ENCODE results near the gene NAA80.

Gene NAA80

DNA sequence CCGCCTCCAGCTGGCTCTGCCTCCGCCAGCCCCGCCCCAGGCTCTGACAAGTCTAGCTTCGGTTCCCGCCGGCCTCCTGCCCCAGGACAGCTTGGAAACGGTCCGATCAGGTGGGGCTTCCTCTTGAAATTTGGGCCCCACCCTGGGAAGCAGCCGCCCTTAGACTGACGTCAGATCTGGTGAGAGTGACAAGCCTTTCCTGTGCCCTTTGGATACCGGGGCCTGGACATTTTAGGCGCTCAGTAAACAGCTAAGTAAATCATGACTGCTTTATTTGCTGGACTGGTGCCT, 378 bp upstream of the NAA80 start:
- ATAC-seq = no peak

DNA sequence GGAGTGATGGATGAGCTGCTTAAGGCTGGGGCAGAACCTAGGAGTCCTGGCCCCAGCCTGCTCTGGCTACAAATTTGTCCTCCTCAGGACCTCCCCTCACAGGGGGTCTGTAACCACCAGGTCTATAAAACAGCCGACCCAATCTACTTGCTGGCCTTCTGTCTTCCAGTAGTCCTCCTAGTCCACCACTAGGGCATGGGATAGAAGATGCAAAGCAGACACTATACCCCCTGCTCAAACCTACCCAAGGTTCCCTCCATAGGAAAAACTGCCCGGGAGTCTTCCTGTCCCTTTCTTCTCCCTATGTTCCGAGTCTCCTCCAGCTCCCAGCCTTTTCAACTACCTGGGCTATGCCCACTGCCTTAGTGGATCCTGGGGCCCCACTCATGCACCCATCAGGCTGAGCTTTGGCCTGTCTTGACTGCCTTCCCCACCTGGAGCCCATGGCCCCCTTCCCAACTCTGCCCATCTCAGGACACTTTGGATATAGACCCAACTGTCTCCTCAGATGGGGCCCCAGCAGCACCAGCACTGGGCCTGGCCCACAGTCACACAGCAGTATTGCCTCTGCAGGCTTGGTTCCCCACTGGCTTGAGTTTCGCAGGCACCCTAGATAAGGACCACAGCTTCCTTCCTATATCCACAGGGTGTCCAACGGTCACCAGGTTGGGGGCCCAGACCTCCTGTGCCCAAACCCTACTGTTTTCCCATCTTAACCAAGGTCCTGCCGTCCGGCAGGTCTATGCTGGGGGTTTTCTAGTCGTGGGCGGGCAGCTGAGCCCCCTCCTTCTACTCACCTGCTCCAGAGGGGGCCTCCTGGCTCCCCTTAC, 1.1 kb downstream of the NAA80 start:
- ATAC-seq = no peak

More for the DNA sequence above, 378 bp upstream of the NAA80 start:
- TF ChIP-seq ZNF565 (CRISPR knock-in tag; conservative IDR thresholded peaks at IDR 0.05; ENCODE audit: low read depth) = no peak
- no peak for TF ChIP-seq TOX (CRISPR knock-in tag; IDR thresholded peaks at IDR 0.05; ENCODE audit: borderline replicate concordance)
- no peak for TF ChIP-seq ARNTL (CRISPR knock-in tag; IDR thresholded peaks at IDR 0.05; ENCODE audit: borderline replicate concordance, low read depth)
- TF ChIP-seq, protein P1, sequence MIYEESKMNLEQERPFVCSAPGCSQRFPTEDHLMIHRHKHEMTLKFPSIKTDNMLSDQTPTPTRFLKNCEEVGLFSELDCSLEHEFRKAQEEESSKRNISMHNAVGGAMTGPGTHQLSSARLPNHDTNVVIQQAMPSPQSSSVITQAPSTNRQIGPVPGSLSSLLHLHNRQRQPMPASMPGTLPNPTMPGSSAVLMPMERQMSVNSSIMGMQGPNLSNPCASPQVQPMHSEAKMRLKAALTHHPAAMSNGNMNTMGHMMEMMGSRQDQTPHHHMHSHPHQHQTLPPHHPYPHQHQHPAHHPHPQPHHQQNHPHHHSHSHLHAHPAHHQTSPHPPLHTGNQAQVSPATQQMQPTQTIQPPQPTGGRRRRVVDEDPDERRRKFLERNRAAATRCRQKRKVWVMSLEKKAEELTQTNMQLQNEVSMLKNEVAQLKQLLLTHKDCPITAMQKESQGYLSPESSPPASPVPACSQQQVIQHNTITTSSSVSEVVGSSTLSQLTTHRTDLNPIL (CRISPR knock-in tag; IDR thresholded peaks at IDR 0.05; ENCODE audit: low read depth) = no peak

DNA sequence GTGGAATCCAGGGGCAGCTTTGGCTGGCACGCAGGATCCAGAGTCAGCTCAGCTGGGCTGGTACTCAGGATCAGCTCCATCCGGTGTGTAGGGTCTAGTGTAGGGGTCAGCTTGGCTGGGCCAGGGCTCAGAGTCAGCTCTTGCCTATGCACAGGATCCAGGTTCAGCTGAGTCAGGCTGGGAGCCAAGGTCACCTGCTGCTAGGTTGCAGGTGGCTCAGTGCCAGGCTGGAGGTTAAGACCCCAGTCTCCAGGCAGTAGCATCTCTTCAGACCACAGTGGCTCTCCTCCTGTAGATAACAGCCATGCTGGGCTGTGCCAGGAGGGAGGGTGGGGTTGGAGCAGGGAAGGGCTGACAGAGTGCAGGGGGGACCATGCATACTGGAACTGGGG, 1.8 kb downstream of the NAA80 start:
- TF ChIP-seq ZNF565 (CRISPR knock-in tag; conservative IDR thresholded peaks at IDR 0.05; ENCODE audit: low read depth) (no peak), ZFP30 (CRISPR knock-in tag; IDR thresholded peaks at IDR 0.05) (no peak), RARB (CRISPR knock-in tag; IDR thresholded peaks at IDR 0.05) (no peak)
- no peak for ATAC-seq

More for the DNA sequence above, 1.1 kb downstream of the NAA80 start:
- TF ChIP-seq ZNF8 (CRISPR knock-in tag; IDR thresholded peaks at IDR 0.05) (no peak), ZNF565 (CRISPR knock-in tag; conservative IDR thresholded peaks at IDR 0.05; ENCODE audit: low read depth) (no peak), ZFP30 (CRISPR knock-in tag; IDR thresholded peaks at IDR 0.05) (no peak), ESRRG (CRISPR knock-in tag; IDR thresholded peaks at IDR 0.05) (no peak), ARNTL (CRISPR knock-in tag; IDR thresholded peaks at IDR 0.05; ENCODE audit: borderline replicate concordance, low read depth) (no peak)

DNA sequence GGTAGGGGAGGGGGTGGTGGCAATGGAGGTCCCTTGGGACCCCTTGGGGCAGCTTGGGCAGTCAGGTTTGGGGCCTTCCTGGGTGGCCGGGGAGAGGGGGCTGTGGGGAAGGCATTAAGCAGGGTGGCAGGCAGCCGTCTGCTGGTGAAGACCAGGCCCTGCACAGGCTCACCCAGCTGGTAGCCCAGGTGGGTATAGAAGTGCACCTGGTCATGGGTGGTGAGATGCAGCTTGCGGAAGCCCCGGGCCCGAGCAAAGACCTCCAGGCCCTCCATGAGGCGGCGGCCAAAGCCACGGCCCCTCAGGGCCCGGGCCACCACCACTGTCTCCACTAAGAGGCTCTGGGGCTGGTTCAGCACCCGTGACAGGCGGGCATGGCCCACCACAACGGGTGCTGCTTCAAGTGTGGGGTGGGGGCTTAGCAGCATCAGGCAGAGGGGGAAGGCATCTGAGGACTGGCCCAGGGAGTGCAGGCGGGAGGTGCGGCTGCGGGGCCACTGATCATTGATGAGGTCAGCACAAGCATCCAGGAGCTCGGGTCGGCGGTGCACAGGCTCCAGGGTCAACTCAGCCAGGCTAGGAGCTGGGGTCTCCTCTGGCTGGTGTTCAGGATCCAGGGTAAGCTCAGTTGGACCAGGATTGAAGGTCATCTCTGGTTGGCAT, 2.4 kb downstream of the NAA80 start:
- no peak for TF ChIP-seq RARB (CRISPR knock-in tag; IDR thresholded peaks at IDR 0.05)
- TF ChIP-seq ZNF70 (CRISPR knock-in tag; IDR thresholded peaks at IDR 0.05) = no peak
- TF ChIP-seq BACH2 (CRISPR knock-in tag; IDR thresholded peaks at IDR 0.05; ENCODE audit: borderline replicate concordance) = no peak
- no peak for TF ChIP-seq PPARA (CRISPR knock-in tag; IDR thresholded peaks at IDR 0.05; ENCODE audit: borderline replicate concordance)
- TF ChIP-seq ISL1 (CRISPR knock-in tag; IDR thresholded peaks at IDR 0.05) = no peak
- TF ChIP-seq ZC3H10 (CRISPR knock-in tag; IDR thresholded peaks at IDR 0.05) = no peak
- no peak for TF ChIP-seq TOX (CRISPR knock-in tag; IDR thresholded peaks at IDR 0.05; ENCODE audit: borderline replicate concordance)
- no peak for TF ChIP-seq ARNTL (CRISPR knock-in tag; IDR thresholded peaks at IDR 0.05; ENCODE audit: borderline replicate concordance, low read depth)
- TF ChIP-seq, protein P1 (CRISPR knock-in tag; IDR thresholded peaks at IDR 0.05; ENCODE audit: low read depth) = no peak
- no peak for TF ChIP-seq OSR1 (CRISPR knock-in tag; IDR thresholded peaks at IDR 0.05)
- TF ChIP-seq CSDC2 (CRISPR knock-in tag; IDR thresholded peaks at IDR 0.05) = no peak
- TF ChIP-seq, protein P2, sequence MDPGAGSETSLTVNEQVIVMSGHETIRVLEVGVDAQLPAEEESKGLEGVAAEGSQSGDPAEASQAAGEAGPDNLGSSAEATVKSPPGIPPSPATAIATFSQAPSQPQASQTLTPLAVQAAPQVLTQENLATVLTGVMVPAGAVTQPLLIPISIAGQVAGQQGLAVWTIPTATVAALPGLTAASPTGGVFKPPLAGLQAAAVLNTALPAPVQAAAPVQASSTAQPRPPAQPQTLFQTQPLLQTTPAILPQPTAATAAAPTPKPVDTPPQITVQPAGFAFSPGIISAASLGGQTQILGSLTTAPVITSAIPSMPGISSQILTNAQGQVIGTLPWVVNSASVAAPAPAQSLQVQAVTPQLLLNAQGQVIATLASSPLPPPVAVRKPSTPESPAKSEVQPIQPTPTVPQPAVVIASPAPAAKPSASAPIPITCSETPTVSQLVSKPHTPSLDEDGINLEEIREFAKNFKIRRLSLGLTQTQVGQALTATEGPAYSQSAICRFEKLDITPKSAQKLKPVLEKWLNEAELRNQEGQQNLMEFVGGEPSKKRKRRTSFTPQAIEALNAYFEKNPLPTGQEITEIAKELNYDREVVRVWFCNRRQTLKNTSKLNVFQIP (CRISPR knock-in tag; IDR thresholded peaks at IDR 0.05; ENCODE audit: borderline replicate concordance, low read depth) = no peak
- TF ChIP-seq SNAI2 (CRISPR knock-in tag; IDR thresholded peaks at IDR 0.05) = no peak
- no peak for TF ChIP-seq ZFP30 (CRISPR knock-in tag; IDR thresholded peaks at IDR 0.05)
- no peak for TF ChIP-seq GLIS3 (CRISPR knock-in tag; IDR thresholded peaks at IDR 0.05)
- TF ChIP-seq, protein P3, sequence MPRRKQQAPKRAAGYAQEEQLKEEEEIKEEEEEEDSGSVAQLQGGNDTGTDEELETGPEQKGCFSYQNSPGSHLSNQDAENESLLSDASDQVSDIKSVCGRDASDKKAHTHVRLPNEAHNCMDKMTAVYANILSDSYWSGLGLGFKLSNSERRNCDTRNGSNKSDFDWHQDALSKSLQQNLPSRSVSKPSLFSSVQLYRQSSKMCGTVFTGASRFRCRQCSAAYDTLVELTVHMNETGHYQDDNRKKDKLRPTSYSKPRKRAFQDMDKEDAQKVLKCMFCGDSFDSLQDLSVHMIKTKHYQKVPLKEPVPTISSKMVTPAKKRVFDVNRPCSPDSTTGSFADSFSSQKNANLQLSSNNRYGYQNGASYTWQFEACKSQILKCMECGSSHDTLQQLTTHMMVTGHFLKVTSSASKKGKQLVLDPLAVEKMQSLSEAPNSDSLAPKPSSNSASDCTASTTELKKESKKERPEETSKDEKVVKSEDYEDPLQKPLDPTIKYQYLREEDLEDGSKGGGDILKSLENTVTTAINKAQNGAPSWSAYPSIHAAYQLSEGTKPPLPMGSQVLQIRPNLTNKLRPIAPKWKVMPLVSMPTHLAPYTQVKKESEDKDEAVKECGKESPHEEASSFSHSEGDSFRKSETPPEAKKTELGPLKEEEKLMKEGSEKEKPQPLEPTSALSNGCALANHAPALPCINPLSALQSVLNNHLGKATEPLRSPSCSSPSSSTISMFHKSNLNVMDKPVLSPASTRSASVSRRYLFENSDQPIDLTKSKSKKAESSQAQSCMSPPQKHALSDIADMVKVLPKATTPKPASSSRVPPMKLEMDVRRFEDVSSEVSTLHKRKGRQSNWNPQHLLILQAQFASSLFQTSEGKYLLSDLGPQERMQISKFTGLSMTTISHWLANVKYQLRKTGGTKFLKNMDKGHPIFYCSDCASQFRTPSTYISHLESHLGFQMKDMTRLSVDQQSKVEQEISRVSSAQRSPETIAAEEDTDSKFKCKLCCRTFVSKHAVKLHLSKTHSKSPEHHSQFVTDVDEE (CRISPR knock-in tag; IDR thresholded peaks at IDR 0.05) = no peak
- ATAC-seq = no peak

Data from SK-N-SH treated with all-trans-retinoic acid at 6 μM for 48 hours (cell line).